Stimulated activated CD8-positive, alpha-beta memory T cell treated with anti-CD3 and anti-CD28 coated beads, Interleukin-15, amount 100 ng/mL, for 1 hour (primary cell): Measurements from ENCODE around the gene NSMCE1.

Experiments
- DNase-seq: peaks from one replicate; pipeline ENCODE4 v3.0.0-alpha.2; 2020; ENCODE audit warnings: low read depth

Gene NSMCE1

GRCh38 chr16:27268376-27269299 lies at the start of gene NSMCE1:
Gene NSMCE1 (minus strand): TSS chr16:27268772. CDS start chr16:27257570, 11,202 bp downstream.
- DNase-seq = peak; percentile 95

GRCh38 chr16:27317738-27318391 lies 49.3 kb upstream of the NSMCE1 start:
- DNase-seq = no peak

GRCh38 chr16:27317320-27317719 lies 48.7 kb upstream of the NSMCE1 start:
- DNase-seq = no peak

GRCh38 chr16:27316038-27316680 lies 47.6 kb upstream of the NSMCE1 start:
- no peak for DNase-seq

GRCh38 chr16:27315333-27316037 lies 46.9 kb upstream of the NSMCE1 start:
- peak; percentile 30 for DNase-seq

- DNase-seq = no peak
Measured at GRCh38 chr16:27314986-27315332, 46.4 kb upstream of the NSMCE1 start.

- peak; percentile 30 for DNase-seq
Measured at GRCh38 chr16:27314161-27314723, 45.7 kb upstream of the NSMCE1 start.

GRCh38 chr16:27313422-27314160 lies 45.0 kb upstream of the NSMCE1 start, which contains the start of gene IL4R:
Gene IL4R (plus strand): TSS chr16:27313974. CDS start chr16:27340204, 26,230 bp downstream.
- DNase-seq = no peak

GRCh38 chr16:27312580-27313421 lies 44.2 kb upstream of the NSMCE1 start:
- no peak for DNase-seq

- no peak for DNase-seq
Measured at GRCh38 chr16:27311897-27312303, 43.3 kb upstream of the NSMCE1 start.

- DNase-seq = no peak
Measured at GRCh38 chr16:27311448-27311830, 42.9 kb upstream of the NSMCE1 start.

- no peak for DNase-seq
Measured at GRCh38 chr16:27310576-27311447, 42.2 kb upstream of the NSMCE1 start.

GRCh38 chr16:27308792-27309191 lies 40.2 kb upstream of the NSMCE1 start:
- no peak for DNase-seq

GRCh38 chr16:27305839-27306442 lies 37.4 kb upstream of the NSMCE1 start:
- DNase-seq = no peak

- no peak for DNase-seq
Measured at GRCh38 chr16:27304881-27305745, 36.5 kb upstream of the NSMCE1 start.

GRCh38 chr16:27304102-27304501 lies 35.5 kb upstream of the NSMCE1 start:
- DNase-seq = no peak

- DNase-seq = no peak
Measured at GRCh38 chr16:27303256-27304100, 34.9 kb upstream of the NSMCE1 start.
